Measurements from ENCODE around the gene SERPINB12.

SERPINB12 gene

DNA sequence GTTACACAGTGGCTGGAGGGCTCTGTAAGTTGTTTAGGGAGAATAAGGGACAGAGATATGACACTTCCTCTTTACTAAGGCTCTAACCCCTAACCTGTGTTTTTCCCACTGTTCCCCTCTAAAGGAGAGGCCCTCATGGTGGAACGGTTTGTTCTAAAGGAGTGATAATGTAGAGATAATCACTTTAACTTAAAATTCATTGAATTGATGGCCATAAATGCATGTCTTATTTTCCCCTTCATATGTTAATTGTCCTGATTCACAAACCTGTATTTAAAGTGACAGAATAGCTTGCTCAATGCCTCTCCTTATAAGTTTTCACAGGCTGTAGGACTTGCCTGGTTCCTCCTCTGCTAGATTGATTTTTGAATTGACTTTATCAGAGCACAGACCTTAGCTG lies at the start of gene SERPINB12:
SERPINB12 (plus strand) TSS at position 301 of the 400 bp plus-strand sequence. CDS start 13,791 bp downstream, outside the sequence.
- DNase-seq: no peak

GRCh38 chr18:63492851-63493250 lies 49.3 kb upstream of the SERPINB12 start:
- no peak for DNase-seq

- no peak for DNase-seq
Observed at GRCh38 chr18:63495675-63496074, 46.5 kb upstream of the SERPINB12 start.

DNA sequence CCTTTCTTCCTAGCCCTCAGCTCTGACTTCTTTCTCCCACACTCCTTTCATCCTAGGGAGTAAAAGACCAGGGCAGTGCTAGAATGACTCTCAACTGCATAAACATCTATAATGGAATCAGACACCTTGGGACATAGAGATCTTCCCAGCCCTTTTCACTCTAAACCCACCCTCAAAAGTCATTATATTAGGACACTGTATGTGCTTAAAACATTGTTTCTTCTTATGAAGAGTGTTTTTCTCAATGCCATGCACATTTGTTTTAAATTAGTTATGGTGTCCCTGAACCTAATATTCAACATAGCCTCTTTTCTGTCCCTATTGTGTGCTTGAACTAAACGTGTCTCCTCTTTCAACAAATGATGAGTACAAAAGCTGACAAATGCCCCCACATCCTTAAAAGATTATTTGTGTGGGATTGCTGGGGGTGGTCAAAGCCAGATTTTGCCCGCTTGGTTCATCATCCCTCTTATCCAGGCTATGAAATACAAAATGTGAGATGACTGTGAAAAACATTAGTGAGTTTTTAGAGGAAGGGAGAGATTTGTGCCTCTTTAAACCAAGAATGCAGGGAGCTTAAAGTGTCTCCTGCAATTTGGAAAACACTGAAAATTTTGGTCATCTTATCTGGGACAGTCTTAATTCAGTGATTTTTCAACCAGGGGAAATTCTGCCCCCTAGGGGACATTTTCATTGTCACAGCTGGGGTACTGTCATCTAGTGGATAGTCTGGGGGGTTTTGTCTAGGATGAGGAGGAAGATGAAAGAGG lies 36.4 kb upstream of the SERPINB12 start:
- DNase-seq: peak; percentile 54

DNA sequence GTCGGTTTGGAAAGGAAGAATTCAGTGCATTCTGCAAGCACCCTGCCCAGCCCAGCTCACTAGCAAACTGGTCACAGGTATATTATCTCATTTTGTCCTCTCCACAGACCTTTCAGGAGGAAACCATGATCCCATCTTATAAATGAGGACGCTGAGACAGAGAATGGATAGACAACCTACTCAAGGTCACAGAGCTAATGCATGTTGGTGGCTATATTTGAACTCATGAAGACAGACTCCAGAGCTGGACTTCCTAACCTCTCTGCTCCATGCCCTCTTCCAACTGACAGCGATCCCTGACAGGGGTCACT lies 35.9 kb upstream of the SERPINB12 start:
- no peak for DNase-seq

DNA sequence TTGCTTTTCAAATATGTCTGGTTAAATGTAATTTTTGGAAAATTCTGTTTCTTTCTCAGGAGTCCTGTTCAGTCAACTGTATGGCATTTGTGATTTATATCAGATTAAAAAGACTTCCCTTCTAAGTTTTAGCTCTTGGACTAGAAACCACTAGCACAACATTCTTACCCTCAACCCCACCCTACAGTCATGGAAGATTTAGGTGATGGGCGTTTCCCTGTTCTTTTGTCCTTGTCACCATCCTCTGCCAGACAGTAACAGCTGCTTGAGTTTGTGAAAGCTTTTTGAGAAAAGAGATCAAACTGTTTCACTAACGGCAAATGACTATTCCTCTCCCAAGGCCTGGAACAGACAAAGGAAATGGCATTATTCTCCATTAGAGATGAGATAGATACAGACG lies 33.6 kb upstream of the SERPINB12 start:
- DNase-seq: no peak

DNA sequence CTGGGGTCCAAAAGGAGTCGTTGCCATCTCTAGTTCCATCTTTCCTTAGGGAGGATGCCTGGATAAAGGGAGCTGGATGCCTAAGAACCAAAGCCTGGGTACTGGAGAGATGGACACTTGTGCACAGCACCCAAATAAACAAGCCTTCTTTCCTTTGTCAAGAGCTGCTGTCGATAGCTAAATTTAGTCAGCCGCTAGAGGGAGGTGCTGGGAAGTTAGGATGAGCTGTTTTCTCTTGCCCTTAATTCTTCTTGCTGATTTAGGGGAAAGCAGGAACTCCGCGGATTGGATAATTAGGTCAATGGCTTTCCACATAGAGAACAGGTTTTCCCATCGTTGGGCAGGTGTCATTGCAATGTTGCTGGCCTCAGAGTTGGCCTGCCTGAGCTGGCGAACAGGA lies 30.9 kb upstream of the SERPINB12 start:
- peak; percentile 20 for DNase-seq

- no peak for DNase-seq
Observed at GRCh38 chr18:63514326-63514725, 27.8 kb upstream of the SERPINB12 start.

DNA sequence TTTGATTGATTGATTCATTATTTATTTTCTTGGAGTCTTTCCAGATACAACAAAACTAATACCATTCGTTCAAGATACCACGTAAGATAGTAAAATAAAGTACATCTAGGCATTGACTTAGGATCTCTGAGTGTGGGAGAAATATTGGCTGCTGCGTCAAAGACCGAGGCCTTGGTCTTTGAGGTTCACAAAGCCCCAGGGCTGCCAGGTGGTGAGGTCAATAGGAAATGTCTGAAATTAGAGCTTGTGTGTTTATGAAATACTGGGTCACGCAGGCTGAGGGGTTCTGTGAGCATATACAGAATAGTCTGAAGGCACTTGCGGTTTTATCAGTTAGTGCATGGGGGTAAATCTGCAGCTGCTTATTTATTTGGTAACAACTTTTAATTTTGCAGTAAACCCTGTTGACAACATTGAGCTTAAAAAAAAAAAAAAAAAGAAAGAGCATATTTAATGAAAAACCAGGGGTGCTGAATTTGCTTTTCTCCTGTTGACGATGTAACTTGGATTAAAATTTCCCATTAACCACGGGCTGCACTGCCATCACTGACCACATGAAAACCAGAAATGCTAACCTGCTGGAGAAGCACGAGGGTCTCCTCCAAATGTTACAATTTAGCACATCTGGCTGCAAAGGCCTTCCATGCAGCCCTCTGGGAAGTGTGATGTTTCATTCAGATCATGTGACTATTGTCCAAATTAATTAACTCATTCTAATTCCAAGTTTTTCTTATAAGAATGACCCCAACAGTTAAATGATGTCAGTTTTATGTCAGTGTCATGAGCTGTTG lies 27.1 kb upstream of the SERPINB12 start:
- no peak for DNase-seq

DNA sequence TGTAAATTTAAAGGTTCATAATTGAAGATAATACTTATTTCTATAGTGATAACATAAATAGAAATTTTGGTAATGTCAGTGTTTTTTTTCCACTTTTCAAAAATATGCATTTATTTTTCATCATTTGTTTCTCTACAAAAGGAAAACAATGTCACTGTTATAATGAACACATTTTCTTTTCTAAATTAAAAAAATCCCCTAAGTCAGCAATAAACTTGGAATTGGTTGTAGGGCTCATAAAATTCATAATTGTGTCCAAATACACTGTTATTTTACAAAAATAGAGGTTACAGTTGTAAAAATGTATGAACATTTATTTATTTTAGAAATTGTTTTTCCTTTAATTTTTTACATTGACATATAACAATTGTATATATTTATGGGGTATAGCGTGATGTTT lies 26.4 kb upstream of the SERPINB12 start:
- DNase-seq: no peak

GRCh38 chr18:63518178-63519012 lies 23.8 kb upstream of the SERPINB12 start:
- peak; percentile 65 for DNase-seq

DNA sequence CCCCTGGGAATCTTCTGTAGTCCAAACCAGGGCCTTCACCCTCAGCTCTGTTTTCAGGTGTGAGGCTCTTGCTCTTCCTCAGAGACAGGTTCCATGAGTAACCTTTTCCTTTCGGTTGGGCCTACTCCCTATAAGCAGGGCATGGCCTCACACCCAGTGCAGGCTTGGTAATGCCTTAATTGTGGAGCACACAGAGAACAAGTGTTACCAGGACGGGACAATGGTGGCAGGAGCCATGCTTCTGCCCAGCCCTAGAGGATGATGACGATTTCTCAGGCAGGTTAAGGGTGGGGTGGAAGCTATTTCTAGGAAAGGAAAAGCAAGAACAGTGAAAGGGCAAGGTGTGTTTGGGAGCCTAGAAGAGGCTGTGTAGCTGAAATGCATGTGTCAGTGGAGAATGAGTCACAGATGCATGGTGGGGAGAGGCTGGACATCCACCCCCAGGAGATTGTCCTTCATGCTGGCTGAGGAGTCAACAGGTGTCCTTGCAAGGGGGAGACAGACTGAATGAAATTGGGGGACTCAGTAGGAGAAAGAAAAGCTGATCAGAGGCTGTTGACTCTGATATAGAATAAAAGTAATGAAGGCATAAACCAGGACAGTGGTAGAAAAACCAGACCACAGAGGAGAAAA lies 22.0 kb upstream of the SERPINB12 start:
- DNase-seq: no peak

DNA sequence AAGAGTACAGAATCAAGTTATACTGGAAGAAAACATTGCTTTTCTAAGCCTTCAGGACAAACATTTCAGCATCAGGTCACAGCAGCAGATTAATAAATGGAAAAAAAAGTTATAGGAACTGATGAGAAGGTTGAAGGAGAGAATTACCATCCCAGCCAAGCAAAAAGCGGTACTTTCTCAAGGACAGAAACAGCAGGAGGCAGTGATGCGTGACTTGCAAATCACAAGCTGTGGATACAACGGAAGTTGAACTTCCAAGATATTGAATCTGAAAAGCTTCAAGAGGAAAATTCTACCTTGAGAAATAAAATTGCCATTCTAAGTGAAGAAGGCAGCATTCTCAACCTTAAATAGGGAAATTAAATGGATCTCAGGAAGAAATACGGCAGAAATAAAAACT lies 18.5 kb upstream of the SERPINB12 start:
- DNase-seq: no peak

GRCh38 chr18:63527251-63527650 lies 14.9 kb upstream of the SERPINB12 start:
- no peak for DNase-seq

DNA sequence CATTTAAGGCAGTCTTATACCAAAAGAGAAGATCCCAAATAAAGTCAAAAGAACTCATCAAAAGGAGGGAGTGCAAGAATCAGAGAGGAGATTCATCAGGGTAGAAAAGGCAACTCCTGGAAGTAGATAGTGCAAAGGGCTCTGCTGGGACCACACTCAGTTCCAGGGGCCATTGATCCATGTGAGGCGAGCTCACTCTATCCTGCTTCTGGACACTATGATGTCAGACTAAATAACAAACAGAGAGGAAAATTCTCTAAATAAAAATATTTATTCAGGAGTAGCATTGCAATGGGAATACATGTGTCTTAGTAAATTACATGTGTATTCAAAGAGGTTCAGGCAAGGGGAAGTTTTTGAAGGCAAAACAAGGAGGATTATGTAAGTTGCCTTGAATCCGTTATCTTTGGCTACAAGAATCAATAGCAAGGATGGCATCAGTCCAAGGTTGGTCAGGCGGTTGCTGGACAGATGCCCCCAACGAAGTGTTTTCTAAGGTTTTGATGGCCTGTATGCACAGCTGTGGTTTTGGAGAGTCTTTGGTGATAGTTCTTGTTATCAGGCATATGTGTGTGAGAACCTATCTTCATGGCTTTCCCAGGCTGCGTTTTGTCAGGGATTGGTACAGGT lies 13.2 kb upstream of the SERPINB12 start:
- no peak for DNase-seq

GRCh38 chr18:63532471-63532870 lies 9.7 kb upstream of the SERPINB12 start:
- DNase-seq: no peak

DNA sequence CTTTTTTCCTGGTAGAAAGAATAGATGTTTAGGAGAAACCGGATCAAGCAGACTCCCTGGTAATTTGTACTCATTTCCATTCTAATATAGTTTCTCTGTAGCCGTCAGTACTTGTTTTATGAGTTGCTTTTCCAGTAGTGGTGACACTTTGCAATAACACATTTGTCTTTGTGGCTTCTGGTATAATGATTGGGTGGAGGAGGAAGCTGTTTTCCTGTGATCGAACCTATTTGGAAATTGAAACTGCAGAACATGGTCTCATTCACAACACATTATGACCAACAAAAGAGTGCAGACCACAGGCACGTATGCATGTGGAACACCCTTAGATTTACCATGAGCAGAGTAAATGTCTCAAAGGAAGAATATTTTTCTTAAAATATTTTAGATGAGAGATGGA lies 7.6 kb upstream of the SERPINB12 start:
- no peak for DNase-seq

DNA sequence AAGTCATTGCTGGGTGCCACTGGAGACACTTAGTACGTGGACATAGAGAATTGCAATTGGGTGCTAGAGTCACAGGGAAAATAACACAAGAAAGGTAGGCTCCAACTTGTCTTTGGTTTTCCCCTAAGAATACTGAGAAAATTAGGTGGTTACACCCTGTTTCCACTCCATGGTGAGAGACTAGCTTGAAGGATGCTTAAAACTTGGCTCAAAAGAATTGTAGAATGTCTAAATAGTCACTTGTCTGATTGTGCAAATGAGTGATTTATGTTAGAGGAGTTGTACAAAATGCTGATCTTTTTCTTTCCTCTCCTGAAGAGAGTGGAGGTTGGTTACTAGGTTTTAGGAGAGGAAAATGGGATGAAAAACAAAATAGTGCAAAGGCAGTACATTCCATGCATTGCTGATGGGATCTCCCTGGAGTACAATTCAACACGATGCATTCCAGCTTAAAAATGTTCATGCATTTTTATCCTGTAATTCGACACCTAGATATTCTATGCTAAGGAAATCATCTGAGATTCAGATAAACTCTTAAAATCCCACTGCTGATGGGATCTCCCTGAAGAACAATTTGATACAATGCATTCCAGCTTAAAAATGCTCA lies 2.2 kb upstream of the SERPINB12 start:
- no peak for DNase-seq

GRCh38 chr18:63544017-63544416 lies 1.8 kb downstream of the SERPINB12 start:
- DNase-seq: no peak

GRCh38 chr18:63545000-63545399 lies 2.8 kb downstream of the SERPINB12 start:
- no peak for DNase-seq

- DNase-seq: no peak
Observed at GRCh38 chr18:63550068-63550467, 7.9 kb downstream of the SERPINB12 start.

DNA sequence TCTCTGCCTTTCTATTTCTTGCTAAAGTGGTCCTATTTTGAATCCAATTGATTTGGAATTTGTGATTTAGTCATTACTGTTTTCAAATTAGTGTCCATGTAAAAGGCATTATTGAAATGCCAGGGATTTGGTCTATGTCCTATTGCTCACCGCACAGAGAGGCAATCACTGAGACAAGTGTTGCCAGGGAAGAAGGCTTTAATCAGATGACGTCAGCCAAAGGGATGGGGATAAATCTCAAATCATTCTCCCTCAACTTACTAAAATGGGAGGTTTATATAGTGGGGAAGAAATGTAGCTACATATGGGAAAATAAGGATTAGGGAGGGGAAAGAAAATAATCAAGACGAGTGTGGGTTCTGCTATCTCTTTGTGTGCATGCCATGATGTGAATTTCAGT lies 9.6 kb downstream of the SERPINB12 start:
- no peak for DNase-seq
